Measurements from ENCODE around the gene NCS1. TPM values are rescaled to one million over a fixed set of nuclear protein-coding genes. Genes with fewer than 3 reads are reported as not detected.
A peak's percentile ranks its signal among the peaks of the same experiment; 100 is the strongest.

Gene NCS1
- total and polyA plus RNA-seq, 9 of the 15 experiments (the other 6 are each of a cell fraction or from before 2014, with no cell fraction given) = 0.28 to 27.0 (median 9.6) TPM

DNA sequence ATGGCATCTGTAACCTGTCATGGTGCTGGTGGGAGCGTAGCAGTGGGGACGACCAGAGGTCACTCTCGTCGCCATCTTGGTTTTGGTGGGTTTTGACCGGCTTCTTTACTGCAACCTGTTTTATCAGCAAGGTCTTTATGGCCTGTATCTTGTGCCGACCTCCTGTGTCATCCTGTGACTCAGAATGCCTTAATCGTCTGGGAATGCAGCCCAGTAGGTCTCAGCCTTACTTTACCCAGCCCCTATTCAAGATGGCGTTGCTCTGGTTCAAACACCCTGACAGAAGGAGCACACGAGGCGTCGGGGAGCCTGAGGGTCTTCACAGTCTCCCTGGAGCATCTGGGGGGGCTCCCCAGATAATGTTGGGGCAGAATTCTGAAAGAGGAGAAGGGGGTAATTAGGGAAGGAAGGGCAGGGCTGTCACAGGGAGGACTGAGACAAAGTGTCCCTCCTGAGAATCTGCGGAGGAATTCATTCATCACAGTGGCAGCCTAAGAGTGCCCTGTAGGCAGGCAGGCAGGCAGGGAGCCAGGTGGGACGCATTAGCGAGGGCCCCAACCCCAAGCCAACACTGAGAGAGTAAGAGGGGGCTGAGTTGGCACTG is 21.3 kb upstream of the NCS1 start (continued):
- TF ChIP-seq, protein P1, sequence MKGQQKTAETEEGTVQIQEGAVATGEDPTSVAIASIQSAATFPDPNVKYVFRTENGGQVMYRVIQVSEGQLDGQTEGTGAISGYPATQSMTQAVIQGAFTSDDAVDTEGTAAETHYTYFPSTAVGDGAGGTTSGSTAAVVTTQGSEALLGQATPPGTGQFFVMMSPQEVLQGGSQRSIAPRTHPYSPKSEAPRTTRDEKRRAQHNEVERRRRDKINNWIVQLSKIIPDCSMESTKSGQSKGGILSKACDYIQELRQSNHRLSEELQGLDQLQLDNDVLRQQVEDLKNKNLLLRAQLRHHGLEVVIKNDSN (CRISPR knock-in tag; IDR thresholded peaks at IDR 0.05) = no peak
- TF ChIP-seq GABPB2 (CRISPR knock-in tag; conservative IDR thresholded peaks at IDR 0.05) (no peak), HMG20A (CRISPR knock-in tag; conservative IDR thresholded peaks at IDR 0.05) (no peak), FOXK1 (CRISPR knock-in tag; IDR thresholded peaks at IDR 0.05; ENCODE audit: borderline replicate concordance) (no peak), GABPB1 (CRISPR knock-in tag; IDR thresholded peaks at IDR 0.05) (no peak), SRSF3 (IDR thresholded peaks at IDR 0.05; ENCODE audit: insufficient read depth, low read length) (no peak), IRF9 (tag; IDR thresholded peaks at IDR 0.05) (peak; percentile 99), CBX8 (IDR thresholded peaks at IDR 0.05; ENCODE audit: borderline replicate concordance, extremely low read depth, low read depth, low read length, poor library complexity, severe bottlenecking) (no peak), AFF1 (IDR thresholded peaks at IDR 0.05; ENCODE audit: low read depth in 1 of 2, partially characterized antibody in 2 of 2) (peak in 1 of 2 experiments; percentile 16), KAT7 (CRISPR knock-in tag; IDR thresholded peaks at IDR 0.05; ENCODE audit: borderline replicate concordance) (no peak), KLF13 (tag; IDR thresholded peaks at IDR 0.05; ENCODE audit: borderline replicate concordance, low read depth) (peak; percentile 87), HNRNPH1 (optimal IDR thresholded peaks at IDR 0.05; ENCODE audit: low read depth, low read length) (no peak), ZC3H8 (IDR thresholded peaks at IDR 0.05) (no peak), RAD21 (CRISPR knock-in tag; conservative IDR thresholded peaks at IDR 0.05 in 1 of 2, IDR thresholded peaks at IDR 0.05 in 1 of 2) (no peak), YY1 (IDR thresholded peaks at IDR 0.05; ENCODE audit: borderline replicate concordance in 1 of 3, control insufficient read depth in 1 of 3, extremely low read depth in 1 of 3, insufficient read depth in 3 of 3, insufficient read length in 1 of 3, insufficient replicate concordance in 2 of 3, low read depth in 1 of 3, low read length in 2 of 3) (peak; percentile 23 to 82 (median 81)), ZNF239 (CRISPR knock-in tag; IDR thresholded peaks at IDR 0.05) (peak; percentile 82), HNRNPLL (IDR thresholded peaks at IDR 0.05; ENCODE audit: low read depth, low read length, poor library complexity, severe bottlenecking) (no peak)
- TF ChIP-seq, protein P2, sequence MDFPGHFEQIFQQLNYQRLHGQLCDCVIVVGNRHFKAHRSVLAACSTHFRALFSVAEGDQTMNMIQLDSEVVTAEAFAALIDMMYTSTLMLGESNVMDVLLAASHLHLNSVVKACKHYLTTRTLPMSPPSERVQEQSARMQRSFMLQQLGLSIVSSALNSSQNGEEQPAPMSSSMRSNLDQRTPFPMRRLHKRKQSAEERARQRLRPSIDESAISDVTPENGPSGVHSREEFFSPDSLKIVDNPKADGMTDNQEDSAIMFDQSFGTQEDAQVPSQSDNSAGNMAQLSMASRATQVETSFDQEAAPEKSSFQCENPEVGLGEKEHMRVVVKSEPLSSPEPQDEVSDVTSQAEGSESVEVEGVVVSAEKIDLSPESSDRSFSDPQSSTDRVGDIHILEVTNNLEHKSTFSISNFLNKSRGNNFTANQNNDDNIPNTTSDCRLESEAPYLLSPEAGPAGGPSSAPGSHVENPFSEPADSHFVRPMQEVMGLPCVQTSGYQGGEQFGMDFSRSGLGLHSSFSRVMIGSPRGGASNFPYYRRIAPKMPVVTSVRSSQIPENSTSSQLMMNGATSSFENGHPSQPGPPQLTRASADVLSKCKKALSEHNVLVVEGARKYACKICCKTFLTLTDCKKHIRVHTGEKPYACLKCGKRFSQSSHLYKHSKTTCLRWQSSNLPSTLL (IDR thresholded peaks at IDR 0.05) = no peak

Measured in K562 (cell line).